HG03460 (cell line): ENCODE data around the gene PARD3.
"Not testable (repeated sequence)": the region's sequence is repeated elsewhere in the genome, so short reads cannot be mapped to it uniquely, and the experiment has no call there.

Experiments used
- ATAC-seq: cut with Tn5 transposase; IDR thresholded peaks from one replicate; pipeline ENCODE4 v1.9.1; 2021; ENCODE audit not compliant: unreplicated experiment

Gene PARD3

GRCh38 chr10:34359435-34359813 is 455.7 kb downstream of the PARD3 start:
- ATAC-seq: no peak

- no peak for ATAC-seq
Observed at GRCh38 chr10:34358729-34359434, 456.2 kb downstream of the PARD3 start.

GRCh38 chr10:34356463-34356862 is 458.6 kb downstream of the PARD3 start:
- ATAC-seq: no peak

GRCh38 chr10:34353530-34353929 is 461.6 kb downstream of the PARD3 start:
- not testable (repeated sequence) for ATAC-seq

- not testable (repeated sequence) for ATAC-seq
Observed at GRCh38 chr10:34352599-34353204, 462.4 kb downstream of the PARD3 start.

GRCh38 chr10:34351161-34351560 is 463.9 kb downstream of the PARD3 start:
- ATAC-seq: no peak

- ATAC-seq: no peak
Observed at GRCh38 chr10:34348917-34349485, 466.1 kb downstream of the PARD3 start.

GRCh38 chr10:34348021-34348420 is 467.1 kb downstream of the PARD3 start:
- ATAC-seq: no peak

GRCh38 chr10:34347131-34347530 is 468.0 kb downstream of the PARD3 start:
- no peak for ATAC-seq

GRCh38 chr10:34346516-34347100 is 468.5 kb downstream of the PARD3 start:
- no peak for ATAC-seq

- no peak for ATAC-seq
Observed at GRCh38 chr10:34345383-34345782, 469.7 kb downstream of the PARD3 start.

- ATAC-seq: no peak
Observed at GRCh38 chr10:34343764-34344163, 471.3 kb downstream of the PARD3 start.

GRCh38 chr10:34341473-34341872 is 473.6 kb downstream of the PARD3 start:
- ATAC-seq: no peak

- no peak for ATAC-seq
Observed at GRCh38 chr10:34340934-34341333, 474.2 kb downstream of the PARD3 start.

- no peak for ATAC-seq
Observed at GRCh38 chr10:34339816-34340553, 475.1 kb downstream of the PARD3 start.

GRCh38 chr10:34337917-34338316 is 477.2 kb downstream of the PARD3 start:
- no peak for ATAC-seq

- ATAC-seq: no peak
Observed at GRCh38 chr10:34335960-34336690, 479.0 kb downstream of the PARD3 start.

GRCh38 chr10:34334908-34335307 is 480.2 kb downstream of the PARD3 start:
- no peak for ATAC-seq

- no peak for ATAC-seq
Observed at GRCh38 chr10:34333513-34333912, 481.6 kb downstream of the PARD3 start.

GRCh38 chr10:34327184-34327583 is 487.9 kb downstream of the PARD3 start:
- no peak for ATAC-seq

- no peak for ATAC-seq
Observed at GRCh38 chr10:34323192-34323591, 491.9 kb downstream of the PARD3 start.
